Fibroblast of gingiva (primary cell): ENCODE measurements around the gene RNASE4.
"Not testable (repeated sequence)": the region's sequence is repeated elsewhere in the genome, so short reads cannot be mapped to it uniquely, and the experiment has no call there.

Source experiments
- DNase-seq: peaks from one replicate; pipeline ENCODE4 v3.0.0-alpha.2; 2011; ENCODE audit warnings: low read depth

RNASE4 gene, protein sequence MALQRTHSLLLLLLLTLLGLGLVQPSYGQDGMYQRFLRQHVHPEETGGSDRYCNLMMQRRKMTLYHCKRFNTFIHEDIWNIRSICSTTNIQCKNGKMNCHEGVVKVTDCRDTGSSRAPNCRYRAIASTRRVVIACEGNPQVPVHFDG

GRCh38 chr14:20683891-20684661 is at the start of gene RNASE4:
Gene RNASE4 (plus strand): TSS chr14:20684560. CDS start chr14:20699372, 14,812 bp downstream.
- DNase-seq, result peak; percentile 90

GRCh38 chr14:20641591-20641990 is 42.8 kb upstream of the RNASE4 start, which contains the start of gene OR6S1:
Gene OR6S1 (minus strand): TSS chr14:20641691. CDS start chr14:20641691, 0 bp downstream.
- DNase-seq, result no peak

DNA sequence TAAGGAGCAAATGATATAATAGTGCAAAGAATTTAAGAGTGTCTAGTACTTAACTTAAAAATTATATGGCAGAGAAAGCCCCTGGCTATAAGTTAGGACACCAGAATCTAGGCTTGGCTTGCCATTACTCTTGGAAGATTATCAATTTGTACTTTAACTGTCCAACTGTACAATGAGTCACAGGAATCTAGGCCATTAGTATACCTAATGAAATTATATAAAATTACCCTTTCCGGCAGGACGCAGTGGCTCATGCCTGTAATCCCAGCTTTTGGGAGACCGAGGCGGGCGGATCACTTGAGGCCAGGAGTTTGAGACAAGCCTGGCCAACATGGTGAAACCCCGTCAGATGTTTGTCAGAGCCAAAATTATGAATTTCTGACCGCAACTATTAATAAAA is 42.2 kb upstream of the RNASE4 start:
- DNase-seq, result no peak

GRCh38 chr14:20642755-20643154 is 41.6 kb upstream of the RNASE4 start:
- DNase-seq, result not testable (repeated sequence)

GRCh38 chr14:20644520-20644919 is 39.8 kb upstream of the RNASE4 start:
- DNase-seq, result no peak

DNA sequence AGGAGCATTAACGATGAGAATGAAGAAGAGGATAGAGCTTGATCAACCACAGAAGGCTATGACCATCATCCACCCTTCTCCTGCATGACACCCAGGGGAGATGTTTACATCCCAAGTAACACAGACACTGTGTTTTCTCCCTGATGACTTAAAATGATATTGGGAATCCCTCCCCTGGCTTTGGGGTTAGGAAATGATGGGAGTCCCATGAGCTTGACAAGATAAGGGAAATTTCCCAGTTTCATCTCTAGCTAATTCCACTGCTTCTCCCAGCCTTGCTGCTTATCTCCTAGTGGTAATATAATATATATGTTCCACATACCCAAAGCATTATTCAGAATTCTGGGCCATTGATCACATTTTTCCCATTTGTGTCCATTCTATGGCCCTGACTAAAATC is 38.9 kb upstream of the RNASE4 start:
- DNase-seq, result no peak

GRCh38 chr14:20652996-20653975 is 31.1 kb upstream of the RNASE4 start:
- peak; percentile 76 for DNase-seq

DNA sequence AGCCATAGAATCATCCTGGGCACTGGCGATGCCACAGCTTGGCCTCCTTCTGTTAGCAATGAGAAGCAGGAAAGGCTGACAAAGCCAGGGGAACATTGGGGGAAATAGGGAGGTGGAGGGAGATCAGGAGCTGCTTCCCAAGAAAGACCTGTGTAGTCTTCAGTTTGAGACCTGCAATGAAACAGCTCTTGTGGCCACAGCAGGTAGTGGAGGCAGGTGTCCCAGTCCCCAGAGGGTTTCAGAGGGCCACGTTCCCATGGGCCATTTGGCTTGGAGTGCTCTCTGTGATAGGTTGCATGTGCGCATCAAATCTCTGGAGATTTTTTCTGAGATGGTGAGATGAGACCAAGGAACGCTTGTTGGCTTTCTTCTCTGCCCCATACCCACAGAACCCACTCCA is 28.5 kb upstream of the RNASE4 start:
- no peak for DNase-seq

DNA sequence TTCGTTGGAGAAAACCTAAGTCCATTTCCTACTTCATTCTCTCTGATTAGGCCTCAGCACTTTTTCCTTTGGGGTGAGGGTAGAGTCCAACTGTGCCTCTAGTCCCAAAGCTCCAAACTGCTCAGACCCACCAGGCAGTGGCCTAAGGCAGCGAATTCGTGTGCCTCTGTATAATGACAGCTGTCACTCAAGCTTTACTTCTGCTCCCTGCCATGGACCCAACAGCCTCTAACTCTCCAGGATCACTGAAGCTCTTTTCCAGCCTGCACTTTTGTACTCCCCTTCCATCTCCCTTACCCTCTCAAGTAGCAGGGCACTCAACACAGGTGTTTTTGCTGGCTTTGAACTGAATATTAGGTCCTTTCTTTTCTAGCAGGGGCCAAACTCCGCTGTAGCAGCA is 28.1 kb upstream of the RNASE4 start:
- no peak for DNase-seq

- no peak for DNase-seq
Measured at GRCh38 chr14:20657216-20658211, 26.8 kb upstream of the RNASE4 start.

- no peak for DNase-seq
Measured at GRCh38 chr14:20658246-20658645, 26.1 kb upstream of the RNASE4 start.

DNA sequence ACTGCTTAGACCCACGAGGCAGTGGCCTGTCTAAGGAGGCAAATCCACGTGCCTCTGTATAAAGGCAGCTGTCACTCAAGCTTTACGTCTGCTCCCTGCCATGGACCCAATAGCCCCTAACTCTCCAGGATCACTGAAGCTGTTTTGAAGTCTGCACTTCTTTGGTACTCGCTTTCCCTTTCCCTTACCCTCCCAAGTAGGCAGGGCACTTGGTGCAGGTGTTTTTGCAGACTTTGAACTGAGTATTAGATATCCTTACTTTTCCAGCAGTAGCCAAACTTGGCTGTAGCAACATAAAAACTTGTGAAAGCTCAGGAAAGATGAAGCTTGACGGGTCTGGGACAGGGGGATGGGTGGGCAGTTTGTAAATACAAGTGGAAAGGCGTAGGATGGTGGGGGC is 25.0 kb upstream of the RNASE4 start:
- no peak for DNase-seq

DNA sequence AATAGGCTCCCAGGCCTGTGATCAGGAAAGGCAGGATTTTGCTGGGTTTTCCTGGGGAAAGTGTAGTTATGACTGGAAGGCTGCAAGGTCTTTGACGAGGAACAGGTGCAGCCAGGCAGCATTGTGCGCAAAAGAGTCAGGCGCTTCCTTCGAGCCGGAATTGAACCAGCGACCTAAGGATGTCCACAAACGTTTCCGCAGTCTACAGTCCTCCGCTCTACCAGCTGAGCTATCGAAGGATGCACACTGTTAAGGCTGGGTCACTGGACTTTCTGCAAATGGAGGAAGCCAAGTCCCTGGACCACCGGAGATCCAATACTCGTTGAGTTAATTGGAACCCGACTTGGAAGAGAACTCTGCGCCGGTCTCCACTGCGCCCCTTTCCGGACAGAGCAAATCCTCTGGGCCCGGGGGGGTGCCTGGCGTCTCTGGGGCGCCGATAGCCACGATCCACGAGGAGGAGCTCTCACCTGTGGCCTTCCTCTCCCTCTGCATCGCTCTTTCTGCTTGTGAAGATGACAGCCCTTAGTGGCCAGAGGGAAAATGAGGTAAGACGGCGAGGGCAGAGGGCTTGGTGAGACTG is 24.5 kb upstream of the RNASE4 start:
- no peak for DNase-seq

DNA sequence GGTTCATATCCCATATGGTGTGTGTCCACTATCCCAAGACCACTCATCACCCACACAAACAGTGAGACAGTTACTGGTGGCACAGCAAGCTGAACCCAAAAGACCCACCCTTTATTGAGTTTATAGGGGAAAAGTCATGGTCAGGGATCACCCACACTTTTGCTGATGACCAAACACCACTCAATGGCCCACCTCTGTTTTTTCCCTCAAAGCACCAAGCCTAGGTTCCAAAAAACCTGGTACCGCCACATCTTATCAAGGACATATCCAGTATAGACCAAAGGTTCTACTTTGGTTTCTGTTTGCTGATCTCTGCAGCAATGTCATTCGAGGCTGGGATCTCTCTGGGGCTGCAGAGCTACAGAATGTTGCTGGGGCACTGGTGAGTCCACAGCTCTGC is 23.2 kb upstream of the RNASE4 start:
- DNase-seq, result no peak

DNA sequence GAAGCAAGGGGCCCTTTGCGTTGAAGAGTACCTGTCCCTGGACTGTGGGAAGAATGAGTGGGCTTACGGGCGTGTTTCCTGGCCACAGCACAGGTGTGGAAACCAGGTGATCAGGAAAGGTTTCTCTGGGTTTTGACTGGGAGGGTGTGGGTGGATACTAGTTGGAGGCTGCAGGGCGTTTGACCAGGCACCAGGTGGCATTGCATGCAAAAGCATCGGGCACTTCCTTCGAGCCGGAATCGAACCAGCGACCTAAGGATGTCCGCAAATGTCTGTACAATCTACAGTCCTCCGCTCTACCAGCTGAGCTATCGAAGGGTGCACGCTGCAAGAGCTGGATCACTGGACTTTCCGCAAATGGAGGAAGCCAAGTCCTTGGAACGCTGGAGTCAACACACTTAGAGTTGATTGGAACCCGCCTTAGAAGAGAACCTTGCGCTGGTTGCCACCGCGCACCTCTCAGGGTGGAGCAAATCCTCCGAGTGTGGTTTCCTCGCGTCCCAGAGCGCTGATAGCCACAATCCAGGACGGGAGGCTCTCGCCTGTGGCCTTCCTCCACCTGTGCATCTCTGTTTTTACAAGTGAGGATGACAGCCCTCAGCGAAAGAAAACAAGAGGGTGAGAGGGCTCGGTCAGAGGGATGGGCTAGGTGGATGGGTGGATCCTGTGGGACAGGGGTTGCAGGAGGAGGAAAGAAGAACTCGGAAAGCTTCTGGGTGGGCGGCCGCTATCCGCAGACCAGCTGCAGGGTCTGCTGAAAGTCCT is 21.2 kb upstream of the RNASE4 start:
- peak; percentile 82 for DNase-seq

- DNase-seq, result not testable (repeated sequence)
Measured at GRCh38 chr14:20666400-20666961, 17.9 kb upstream of the RNASE4 start.

- no peak for DNase-seq
Measured at GRCh38 chr14:20667957-20668356, 16.4 kb upstream of the RNASE4 start.

DNA sequence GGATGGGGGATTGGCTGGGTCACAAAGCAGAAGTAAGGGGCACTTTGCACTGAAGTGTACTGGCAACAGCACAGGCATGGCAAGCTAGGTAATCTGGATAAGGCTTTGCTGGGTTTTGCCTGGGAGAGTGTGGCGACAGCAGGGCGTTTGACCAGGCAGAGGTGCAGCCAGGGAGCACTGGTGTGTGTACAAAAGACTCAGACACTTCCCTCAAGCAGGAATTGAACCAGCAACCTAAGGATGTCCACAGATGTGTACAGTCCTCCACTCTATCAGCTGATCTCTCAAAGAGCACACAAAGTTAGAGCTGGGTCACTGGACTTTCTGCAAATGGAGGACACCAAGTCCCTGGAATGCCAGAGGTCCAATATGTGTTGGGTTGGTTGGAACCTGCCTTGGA is 15.4 kb upstream of the RNASE4 start:
- no peak for DNase-seq

GRCh38 chr14:20671597-20672283 is 12.6 kb upstream of the RNASE4 start:
- DNase-seq, result no peak
